Activated CD8-positive, alpha-beta memory T cell treated with anti-CD3 and anti-CD28 coated beads for 24 hours (primary cell): Measurements from ENCODE around the gene ZNF474.

Experiments
- DNase-seq: peaks from one replicate; pipeline ENCODE4 v3.0.0-alpha.2; 2020

ZNF474 gene

GRCh38 chr5:122183098-122183787 is 53.9 kb downstream of the ZNF474 start:
- DNase-seq: no peak

DNA sequence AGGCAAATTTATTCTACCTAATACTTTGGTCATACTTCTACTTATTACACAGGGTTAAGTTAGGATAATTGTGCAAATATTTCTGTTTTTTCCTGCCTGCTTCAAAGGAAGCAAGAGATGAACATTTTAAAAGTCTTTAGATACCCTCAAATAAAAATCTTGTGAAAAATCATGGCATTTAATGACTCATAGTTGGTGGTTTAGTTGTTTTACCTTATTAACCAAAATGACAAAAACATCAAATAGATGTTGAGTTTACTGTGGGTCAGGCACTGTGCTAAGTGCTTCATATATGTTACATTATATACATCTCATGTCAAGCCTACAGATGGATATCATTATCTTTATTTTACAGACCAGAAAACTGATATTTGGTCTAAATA is 54.4 kb downstream of the ZNF474 start:
- DNase-seq: no peak

DNA sequence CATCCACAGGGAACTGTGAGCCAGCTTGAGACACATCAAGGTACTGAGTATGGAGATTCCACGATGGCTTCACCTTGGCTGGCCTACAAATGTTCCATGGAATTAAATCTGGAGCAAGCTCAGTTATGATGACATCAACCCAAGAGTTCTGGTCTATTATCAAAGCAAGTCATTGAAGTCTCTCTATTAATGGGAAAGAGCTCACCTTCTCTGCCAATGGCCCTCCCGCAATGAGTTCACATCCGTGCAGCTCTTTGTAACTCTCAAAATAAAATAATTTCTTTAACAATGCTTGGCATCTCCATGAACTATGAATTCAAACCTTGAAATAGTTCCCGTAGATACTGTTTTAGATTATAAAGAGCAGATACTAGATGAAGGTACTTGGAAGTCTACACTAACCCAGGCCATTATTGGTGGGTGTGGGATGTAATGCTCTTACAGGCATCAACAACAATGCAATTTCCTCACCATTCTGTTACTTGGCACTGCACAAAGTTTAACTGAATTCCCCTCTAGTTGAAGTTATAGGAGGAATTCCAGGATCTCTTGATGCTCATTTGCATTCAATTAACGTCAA is 55.4 kb downstream of the ZNF474 start:
- no peak for DNase-seq

GRCh38 chr5:122187426-122187825 is 58.1 kb downstream of the ZNF474 start:
- DNase-seq: no peak

DNA sequence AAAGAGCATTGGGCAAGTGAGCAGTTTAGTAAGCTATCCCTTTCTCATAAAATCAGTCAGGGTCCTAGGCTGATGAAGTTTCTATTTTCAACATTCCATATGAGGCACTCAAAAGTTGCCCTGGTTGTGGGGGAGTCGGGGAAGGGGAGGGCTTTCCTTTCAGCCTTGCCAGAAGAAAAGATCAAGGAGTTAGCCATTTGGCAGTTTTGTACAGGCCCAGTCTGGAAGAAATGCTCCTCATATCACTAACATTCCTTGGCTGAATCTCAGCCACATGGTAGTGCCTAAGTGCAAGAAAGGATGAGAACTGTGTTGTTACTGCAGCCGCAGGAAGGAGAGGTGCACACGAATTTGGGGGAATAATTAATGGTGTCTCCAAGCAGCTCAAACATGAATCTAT is 60.8 kb downstream of the ZNF474 start:
- DNase-seq: no peak

DNA sequence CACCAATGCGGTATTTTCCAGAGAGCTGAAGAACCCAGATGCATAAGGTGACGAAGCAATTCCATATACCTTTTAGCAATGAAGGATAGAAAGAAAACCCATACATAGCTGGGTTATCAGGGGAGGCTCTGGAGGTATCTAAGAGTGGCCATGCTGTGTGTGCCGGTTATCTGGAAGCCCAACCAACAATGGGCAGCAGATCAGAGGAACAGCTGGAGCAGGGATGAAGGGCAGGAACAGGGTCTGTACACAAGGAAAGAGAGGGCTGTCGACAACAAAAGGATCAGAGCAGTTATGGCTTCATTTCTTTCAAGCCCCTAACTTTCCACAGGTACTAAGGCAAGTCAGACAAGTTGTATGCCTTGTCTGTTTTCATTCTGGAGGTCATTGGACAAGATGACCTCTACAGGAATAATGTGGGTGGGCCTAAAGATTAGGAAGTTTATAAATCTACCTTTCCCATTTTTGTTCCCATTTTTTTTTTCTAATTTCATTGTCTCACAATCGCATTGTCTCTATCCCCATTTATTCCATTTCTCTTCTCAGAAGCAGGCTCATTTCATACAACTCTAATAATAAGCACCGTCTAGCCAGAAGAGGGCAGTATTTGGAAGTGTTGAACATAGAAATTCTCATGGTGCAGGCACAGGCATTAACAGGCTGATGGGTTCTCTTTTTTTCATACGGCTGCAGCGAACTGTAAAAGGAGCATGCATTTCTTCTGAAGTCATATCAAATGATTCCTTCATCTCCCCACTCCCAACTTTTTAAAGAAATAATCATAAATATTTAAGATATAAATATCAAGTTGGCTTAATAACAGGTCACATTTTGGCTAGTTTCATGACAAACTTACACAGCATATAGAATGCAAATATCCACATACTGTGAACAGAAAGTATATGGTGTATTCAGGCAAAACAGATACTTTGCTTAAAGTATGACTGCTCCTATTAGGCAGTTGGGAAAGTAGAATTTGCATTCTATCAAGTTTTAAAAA is 63.5 kb downstream of the ZNF474 start:
- no peak for DNase-seq

GRCh38 chr5:122195802-122196394 is 66.6 kb downstream of the ZNF474 start:
- no peak for DNase-seq

DNA sequence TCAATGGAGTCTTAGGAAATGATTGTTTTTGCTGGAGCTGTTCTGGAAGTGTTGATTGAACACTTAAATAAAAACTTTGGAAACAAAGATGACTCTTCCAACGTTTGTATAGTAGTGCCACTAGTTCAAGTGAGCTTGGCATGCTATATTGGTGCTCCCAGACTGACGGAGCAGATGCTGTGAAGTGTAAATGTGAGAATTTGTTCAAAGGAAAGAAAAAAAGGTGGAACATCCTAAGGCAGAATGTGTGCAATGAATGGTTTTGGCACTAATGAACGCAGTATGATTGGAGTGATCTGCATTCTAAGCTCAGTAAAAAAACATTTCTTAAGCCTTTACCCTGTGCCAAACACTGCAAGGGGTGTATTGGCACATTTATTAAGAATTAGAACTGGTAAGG is 69.8 kb downstream of the ZNF474 start:
- no peak for DNase-seq

DNA sequence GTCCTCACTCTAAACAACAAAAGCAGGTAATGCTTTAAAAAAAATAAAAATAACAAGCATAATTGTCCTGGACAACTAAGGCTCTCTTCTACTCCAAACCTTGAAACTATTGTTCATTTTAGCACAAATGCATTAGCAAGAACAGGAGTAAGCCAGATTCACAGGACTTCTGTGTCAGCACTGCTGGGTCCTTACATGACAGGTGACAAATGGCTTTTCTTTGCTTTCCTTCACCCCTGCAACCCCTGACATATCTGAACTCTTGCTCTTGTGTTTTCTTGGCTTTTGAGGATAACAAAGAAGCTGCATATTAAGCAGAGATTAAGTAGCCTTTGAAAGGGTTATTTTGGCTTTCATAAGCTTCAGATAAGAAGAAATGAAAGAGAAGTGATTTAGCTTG is 71.1 kb downstream of the ZNF474 start:
- no peak for DNase-seq

- DNase-seq: no peak
These were observed 71.5 kb downstream of the ZNF474 start for GRCh38 chr5:122200865-122201264.

DNA sequence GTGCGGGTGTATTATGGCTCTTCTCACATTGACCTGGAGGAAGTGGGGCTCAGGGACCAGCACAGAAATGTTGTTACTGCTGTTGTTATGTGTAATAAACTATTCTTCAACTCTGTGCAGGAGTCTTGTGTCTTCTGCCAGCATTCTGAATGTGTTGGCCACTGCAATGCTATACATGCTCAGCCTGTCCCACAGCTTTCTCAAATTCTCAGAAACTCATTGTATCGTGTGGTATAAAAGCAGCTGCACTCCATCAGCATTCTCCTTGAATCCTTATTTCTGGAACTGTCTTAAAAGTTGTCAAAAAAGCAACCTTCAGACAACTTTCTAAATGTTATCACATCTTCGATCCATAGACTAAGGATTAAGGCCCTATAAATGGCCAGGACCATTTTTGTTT is 72.0 kb downstream of the ZNF474 start:
- DNase-seq: no peak

- no peak for DNase-seq
These were observed 73.6 kb downstream of the ZNF474 start for GRCh38 chr5:122202952-122203351.
